MG63 (cell line): ENCODE measurements around the gene DLX3. TPM values are rescaled to one million over a fixed set of nuclear protein-coding genes. Genes with fewer than 3 reads are reported as not detected.

ENCODE experiments used
- DNase-seq: peaks from one replicate; pipeline ENCODE4 v3.0.0-alpha.2; 2020
- H3K27me3 ChIP-seq: fragments of 250-450 bp; sonication (Bioruptor Pico); 2 replicates; pipeline ENCODE4 v1.5.1; 2020; ENCODE audit warnings: mild to moderate bottlenecking, moderate library complexity
- H3K36me3 ChIP-seq: fragments of 250-450 bp; sonication (Bioruptor Pico); 2 replicates; pipeline ENCODE4 v1.5.1; 2020; ENCODE audit warnings: mild to moderate bottlenecking, moderate library complexity
- H3K4me3 ChIP-seq: fragments of 250-450 bp; sonication (Bioruptor Pico); 2 replicates; pipeline ENCODE4 v1.5.1; 2020; ENCODE audit warnings: mild to moderate bottlenecking, moderate library complexity
- H3K9me3 ChIP-seq: fragments of 250-450 bp; sonication (Bioruptor Pico); 2 replicates; pipeline ENCODE4 v1.5.1; 2020; ENCODE audit warnings: mild to moderate bottlenecking, moderate library complexity
- total RNA-seq: library from RNA; depleted of rRNA; stranded (reverse); fragments of >200 nt; shearing (Covaris generic); gene quantifications from 2 replicates; pipeline ENCODE4 v1.2.3, GENCODE V29; 2014; ENCODE audit warnings: low replicate concordance

DLX3 gene
- total RNA-seq, 1 experiment from 2014 or later: 2.5 TPM

- no peak for DNase-seq
- Histone ChIP-seq H3K4me3 (peak overlapping the region; percentile 72), H3K36me3 (peaks cover 18% of the 10 kb centered on the region), H3K9me3 (no peaks in the 10 kb centered on the region), H3K27me3 (no peaks in the 10 kb centered on the region)
Observed at GRCh38 chr17:49971199-49971847, 23.7 kb downstream of the DLX3 start.

- H3K4me3 ChIP-seq: peak overlapping the region; percentile 72
- H3K9me3 ChIP-seq: no peaks in the 10 kb centered on the region
- peak; percentile 43 for DNase-seq
- peaks cover 18% of the 10 kb centered on the region for H3K36me3 ChIP-seq
- no peaks in the 10 kb centered on the region for H3K27me3 ChIP-seq
Observed at GRCh38 chr17:49970498-49970897, 24.5 kb downstream of the DLX3 start.

GRCh38 chr17:49969795-49970389 lies 25.1 kb downstream of the DLX3 start:
- Histone ChIP-seq H3K36me3 (peaks cover 17% of the 10 kb centered on the region), H3K9me3 (no peaks in the 10 kb centered on the region), H3K4me3 (peak overlapping the region; percentile 72), H3K27me3 (no peaks in the 10 kb centered on the region)
- DNase-seq: peak; percentile 36

- Histone ChIP-seq H3K4me3 (peak within 1 kb of the TSS; percentile 72), H3K36me3 (peaks cover 13% of the 10 kb centered on the region), H3K27me3 (no peaks in the 10 kb centered on the region), H3K9me3 (no peaks in the 10 kb centered on the region)
- DNase-seq: peak; percentile 97
Observed at GRCh38 chr17:49969134-49969759, 25.8 kb downstream of the DLX3 start, which contains the start of gene DLX4. TSS of gene DLX4 (plus strand) at chr17:49969190. CDS start at chr17:49969469, 279 bp downstream.

GRCh38 chr17:49968405-49969133 lies 26.5 kb downstream of the DLX3 start:
- Histone ChIP-seq H3K4me3 (peak overlapping the region; percentile 72), H3K9me3 (no peaks in the 10 kb centered on the region), H3K27me3 (no peaks in the 10 kb centered on the region), H3K36me3 (peaks cover 11% of the 10 kb centered on the region)
- peak; percentile 95 for DNase-seq

- DNase-seq: no peak
Observed at GRCh38 chr17:49967621-49968404, 27.2 kb downstream of the DLX3 start.

GRCh38 chr17:49967205-49967604 lies 27.8 kb downstream of the DLX3 start:
- no peaks in the 10 kb centered on the region for H3K36me3 ChIP-seq
- H3K27me3 ChIP-seq: no peaks in the 10 kb centered on the region
- no peak for DNase-seq
- H3K9me3 ChIP-seq: no peaks in the 10 kb centered on the region
- H3K4me3 ChIP-seq: no peak overlapping the region

More at GRCh38 chr17:49967621-49968404, 27.2 kb downstream of the DLX3 start:
- H3K4me3 ChIP-seq: peak overlapping the region; percentile 72
- H3K9me3 ChIP-seq: no peaks in the 10 kb centered on the region
- H3K36me3 ChIP-seq: peaks cover 4% of the 10 kb centered on the region
- no peaks in the 10 kb centered on the region for H3K27me3 ChIP-seq

GRCh38 chr17:49966767-49967166 lies 28.3 kb downstream of the DLX3 start:
- DNase-seq: no peak
- Histone ChIP-seq H3K9me3 (no peaks in the 10 kb centered on the region), H3K4me3 (no peak overlapping the region), H3K36me3 (no peaks in the 10 kb centered on the region), H3K27me3 (no peaks in the 10 kb centered on the region)

GRCh38 chr17:49965524-49965909 lies 29.5 kb downstream of the DLX3 start:
- H3K36me3 ChIP-seq: no peaks in the 10 kb centered on the region
- no peak for DNase-seq
- H3K27me3 ChIP-seq: no peaks in the 10 kb centered on the region
- H3K4me3 ChIP-seq: no peak overlapping the region
- H3K9me3 ChIP-seq: no peaks in the 10 kb centered on the region

GRCh38 chr17:49964769-49965523 lies 30.1 kb downstream of the DLX3 start:
- no peak for DNase-seq
- H3K27me3 ChIP-seq: no peaks in the 10 kb centered on the region
- no peak overlapping the region for H3K4me3 ChIP-seq
- H3K9me3 ChIP-seq: no peaks in the 10 kb centered on the region
- H3K36me3 ChIP-seq: no peaks in the 10 kb centered on the region

GRCh38 chr17:49964303-49964768 lies 30.7 kb downstream of the DLX3 start:
- DNase-seq: no peak
- Histone ChIP-seq H3K4me3 (no peak overlapping the region), H3K36me3 (no peaks in the 10 kb centered on the region), H3K27me3 (no peaks in the 10 kb centered on the region), H3K9me3 (no peaks in the 10 kb centered on the region)

- DNase-seq: no peak
- no peaks in the 10 kb centered on the region for H3K9me3 ChIP-seq
- H3K36me3 ChIP-seq: no peaks in the 10 kb centered on the region
- no peaks in the 10 kb centered on the region for H3K27me3 ChIP-seq
- H3K4me3 ChIP-seq: no peak overlapping the region
Observed at GRCh38 chr17:49963626-49964302, 31.3 kb downstream of the DLX3 start.

- Histone ChIP-seq H3K36me3 (no peaks in the 10 kb centered on the region), H3K9me3 (no peaks in the 10 kb centered on the region), H3K4me3 (no peak overlapping the region), H3K27me3 (no peaks in the 10 kb centered on the region)
- no peak for DNase-seq
Observed at GRCh38 chr17:49963309-49963625, 31.8 kb downstream of the DLX3 start.

- DNase-seq: no peak
- Histone ChIP-seq H3K36me3 (no peaks in the 10 kb centered on the region), H3K9me3 (no peaks in the 10 kb centered on the region), H3K4me3 (no peak overlapping the region), H3K27me3 (no peaks in the 10 kb centered on the region)
Observed at GRCh38 chr17:49962599-49963308, 32.3 kb downstream of the DLX3 start.
